HepG2 (cell line): ENCODE measurements around the gene TCOF1. TPM values are rescaled to one million over a fixed set of nuclear protein-coding genes. Genes with fewer than 3 reads are reported as not detected.

Source experiments
- ATAC-seq: fragments of 200-7000 bp; cut with Tn5 transposase; 3 replicates; pipeline ENCODE4 v1.9.1; 2020; ENCODE audit warnings: mild to moderate bottlenecking, moderate library complexity
- BruUV-seq: library from RNA; stranded (reverse); fragments of 400-500 nt; replicated peaks from 2 replicates; lab custom pipeline; 2021; lab: Mats Ljungman, UMichigan
- CTCF ChIA-PET: fragments of 300-600 bp; formaldehyde crosslinking; extraction: SDS; loops from one replicate; lab custom pipeline; 2021; ENCODE audit warnings: low total read pairs, inconsistent platforms, low intra/inter-chr PET ratio; lab: Yijun Ruan, JAX
- POLR2A ChIA-PET: fragments of 350-600 bp; sonication (Branson Sonifier 250); formaldehyde crosslinking; loops from one replicate; lab custom pipeline; 2020; ENCODE audit warnings: antibody characterized with exemption, inconsistent platforms; lab: Yijun Ruan, JAX
- DNase-seq: peaks from one replicate; pipeline ENCODE4 v3.0.0-alpha.2; 2015; ENCODE audit warnings: low spot score
- FAIRE-seq: peaks from 3 replicates; lab custom pipeline; 2011; peaks lifted over from hg19 to GRCh38; lab: Jason Lieb, UNC
- H2AFZ ChIP-seq: one replicate; pipeline ENCODE4 v1.6.1; 2011; ENCODE audit warnings: low read length, inconsistent platforms
- H3K27ac ChIP-seq: fragments of 300-600 bp; 3 replicates; pipeline ENCODE4 v1.8.0; 2011; ENCODE audit warnings: mixed run types, mild to moderate bottlenecking, mixed read lengths, low read length, inconsistent platforms; ENCODE audit not compliant: insufficient read depth; ENCODE audit errors: extremely low read length
- H3K27me3 ChIP-seq, 2 experiments: fragments of 200-600 bp in 1 of 2; 2 replicates in 1 of 2; 3 replicates in 1 of 2; pipeline versions ENCODE4 v1.6.0 to v1.8.0; 2011; ENCODE audit warnings: low read length in 2 of 2, mild to moderate bottlenecking in 2 of 2, moderate library complexity in 2 of 2, inconsistent platforms in 1 of 2; ENCODE audit not compliant: insufficient read depth in 2 of 2, control insufficient read depth in 1 of 2
- H3K36me3 ChIP-seq, 2 experiments: fragments of 200-600 bp in 1 of 2; replicated peaks in 1 of 2; 2 replicates in 1 of 2; 3 replicates in 1 of 2; pipeline versions ENCODE4 v1.5.1 to v1.8.0; 2011; ENCODE audit warnings: low read length in 2 of 2, inconsistent platforms in 1 of 2; ENCODE audit not compliant: insufficient read depth in 2 of 2, control insufficient read depth in 1 of 2
- H3K4me1 ChIP-seq: 2 replicates; pipeline ENCODE4 v1.5.1; 2012; ENCODE audit warnings: low read length, inconsistent platforms; ENCODE audit not compliant: insufficient read depth
- H3K4me2 ChIP-seq: 2 replicates; pipeline ENCODE4 v1.6.0; 2011; ENCODE audit warnings: low read depth, low read length, inconsistent platforms
- H3K4me3 ChIP-seq, 3 experiments: fragments of 200-600 bp in 1 of 3; sonication (generic), shearing (Covaris generic) in 1 of 3; replicated peaks in 1 of 3; 2 replicates each; pipeline ENCODE4 v1.5.1; 2011 to 2016; ENCODE audit warnings: low read length in 3 of 3, inconsistent platforms in 2 of 3, low read depth in 2 of 3, mild to moderate bottlenecking in 2 of 3, control low read depth in 1 of 3, mixed read lengths in 1 of 3; ENCODE audit not compliant: insufficient read depth in 1 of 3
- H3K79me2 ChIP-seq: one replicate; pipeline ENCODE4 v1.6.1; 2011; ENCODE audit warnings: low read length, inconsistent platforms; ENCODE audit not compliant: insufficient read depth
- H3K9ac ChIP-seq: 2 replicates; pipeline ENCODE4 v1.6.0; 2011; ENCODE audit warnings: mild to moderate bottlenecking, low read depth, low read length, inconsistent platforms; ENCODE audit not compliant: insufficient read depth
- H3K9me3 ChIP-seq: 2 replicates; pipeline ENCODE4 v1.5.1; 2012; ENCODE audit warnings: mild to moderate bottlenecking, low read length
- H4K20me1 ChIP-seq: 2 replicates; pipeline ENCODE4 v1.6.0; 2011; ENCODE audit warnings: inconsistent platforms, mild to moderate bottlenecking, low read length, moderate library complexity; ENCODE audit not compliant: insufficient read depth
- AFF4 ChIP-seq: sonication (generic); formaldehyde crosslinking; IDR thresholded peaks from 2 replicates; pipeline ENCODE4 v1.4.0; 2020; ENCODE audit warnings: missing genetic modification reagents
- RFX1 ChIP-seq: fragments of 450-650 bp; IDR thresholded peaks from 2 replicates; pipeline ENCODE4 v1.6.1; 2017
- ZNF7 ChIP-seq: IDR thresholded peaks from 2 replicates; pipeline ENCODE4 v1.6.1; 2016; ENCODE audit warnings: missing biosample characterization, missing genetic modification reagents
- ZNF775 ChIP-seq: sonication (generic); formaldehyde crosslinking; IDR thresholded peaks from 2 replicates; pipeline ENCODE4 v1.4.0; 2020; ENCODE audit warnings: missing genetic modification reagents, mild to moderate bottlenecking, moderate library complexity, borderline replicate concordance
- WGBS: methylation state at CpG from one replicate; pipeline ENCODE4 v1.1.6; 2017; ENCODE audit warnings: low lambda C conversion rate; 5-methylcytosine and 5-hydroxymethylcytosine counted together
- in situ Hi-C: cut with HindIII; loops from 2 replicates; pipeline ENCODE4 v1.10.0; 2017; ENCODE audit warnings: low pct_unique_long_range_greater_than_20kb; ENCODE audit not compliant: extremely low pct_ligation_motif_present
- intact Hi-C: fragments of 100-400 bp; cut with micrococcal nuclease; formaldehyde crosslinking; loops from one replicate; pipeline ENCODE4 v1.10.0; 2022; ENCODE audit not compliant: unreplicated experiment
- polyA plus RNA-seq, 8 experiments: library from polyadenylated mRNA; depleted of rRNA in 3 of 8; stranded (reverse) in 7 of 8; unstranded in 1 of 8; fragments of >200 nt; fragmentation: Illumina TruSeq in 4 of 8; extraction: Trizol in 4 of 8; gene quantifications; 2 replicates each; pipeline versions ENCODE4 v1.2.1 to v1.2.3, GENCODE V29; 2011 to 2016; ENCODE audit warnings: low read depth in 4 of 8, missing spikeins in 1 of 8, mixed read lengths in 1 of 8; ENCODE audit not compliant: insufficient read depth in 1 of 8
- total RNA-seq, 5 experiments: library from RNA; depleted of rRNA; stranded (reverse); fragments of >200 nt; fragmentation: Illumina TruSeq; extraction: Trizol; gene quantifications; 2 replicates each; pipeline ENCODE4 v1.2.3, GENCODE V29; 2016; ENCODE audit warnings: low read depth in 1 of 5
- TF ChIP-seq, protein P1 (sequence below): sonication (generic); formaldehyde crosslinking; IDR thresholded peaks from 2 replicates; pipeline ENCODE4 v1.8.0; 2022; ENCODE audit warnings: missing genetic modification reagents, mild to moderate bottlenecking, borderline replicate concordance

Gene TCOF1
- total and polyA plus RNA-seq, 2 of the 13 experiments (the other 11 are each of a cell fraction or from before 2014, with no cell fraction given): 10.1 to 41.6 TPM

DNA sequence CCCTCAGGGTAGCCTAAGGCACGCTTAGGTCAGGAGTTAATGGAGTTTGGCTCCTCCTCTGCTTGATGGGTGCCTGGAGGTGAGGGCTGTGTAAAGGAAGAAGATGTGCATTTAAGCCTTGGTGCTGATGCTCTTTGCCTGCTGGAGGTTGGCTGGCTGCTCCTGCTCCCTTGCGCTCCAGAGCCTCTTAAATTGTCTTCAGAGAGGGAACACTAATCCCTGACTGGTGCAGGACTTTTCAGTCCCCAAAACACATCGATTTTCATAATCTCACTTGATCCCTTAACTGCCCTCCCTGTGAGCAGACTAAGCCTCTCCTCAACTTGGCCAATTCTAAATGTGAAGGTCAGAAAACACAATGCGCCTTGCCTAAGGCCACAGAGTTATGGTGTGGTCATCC, 16.2 kb upstream of the TCOF1 start (continued):
- TF ChIP-seq, protein P1, sequence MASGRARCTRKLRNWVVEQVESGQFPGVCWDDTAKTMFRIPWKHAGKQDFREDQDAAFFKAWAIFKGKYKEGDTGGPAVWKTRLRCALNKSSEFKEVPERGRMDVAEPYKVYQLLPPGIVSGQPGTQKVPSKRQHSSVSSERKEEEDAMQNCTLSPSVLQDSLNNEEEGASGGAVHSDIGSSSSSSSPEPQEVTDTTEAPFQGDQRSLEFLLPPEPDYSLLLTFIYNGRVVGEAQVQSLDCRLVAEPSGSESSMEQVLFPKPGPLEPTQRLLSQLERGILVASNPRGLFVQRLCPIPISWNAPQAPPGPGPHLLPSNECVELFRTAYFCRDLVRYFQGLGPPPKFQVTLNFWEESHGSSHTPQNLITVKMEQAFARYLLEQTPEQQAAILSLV (CRISPR knock-in tag): no peak
- no peak for TF ChIP-seq ZNF775 (CRISPR knock-in tag)
- no peak for TF ChIP-seq AFF4 (CRISPR knock-in tag)

- intact Hi-C loops: no loop called here
- H3K4me1 ChIP-seq: peaks cover 31% of the 10 kb centered on the region
- no peaks in the 10 kb centered on the region for H3K9me3 ChIP-seq
- no peak overlapping the region for H3K4me2 ChIP-seq
- DNase-seq (no peak), FAIRE-seq (no peak), ATAC-seq (no peak)
- H2AFZ ChIP-seq: no peak overlapping the region
- H3K36me3 ChIP-seq: no peaks in the 10 kb centered on the region
- H3K27ac ChIP-seq: no peak overlapping the region
- BruUV-seq: no TSS peak
- H3K27me3 ChIP-seq: peaks cover 2 to 6% of the 10 kb centered on the region in 2 experiments; a peak in 2 of 5 replicates
- H3K79me2 ChIP-seq: no peaks in the 10 kb centered on the region
- in situ Hi-C loops: no loop called here
- WGBS: 17% methylated on average over 1 of the region's 1 CpG
- no peaks in the 10 kb centered on the region for H4K20me1 ChIP-seq
- no peak overlapping the region for H3K4me3 ChIP-seq
- POLR2A ChIA-PET: no interaction called here
- H3K9ac ChIP-seq: no peak overlapping the region
- CTCF ChIA-PET: no interaction called here
- TF ChIP-seq RFX1 (no peak), ZNF7 (CRISPR knock-in tag) (peak; percentile 93)
Observed at GRCh38 chr5:150341989-150342388, 15.5 kb upstream of the TCOF1 start.
